Gastrocnemius medialis (tissue), 4 donors: ENCODE measurements around the gene ARFGAP1.

Source experiments
- CTCF ChIP-seq, 5 experiments: fragments of 450-650 bp in 3 of 5; fragments of 200-600 bp in 2 of 5; sonication (generic) in 2 of 5; IDR thresholded peaks in 4 of 5; conservative IDR thresholded peaks in 1 of 5; 1 replicate in 4 of 5; 2 replicates in 1 of 5; pipeline ENCODE4 v1.5.1; 2016 to 2019; ENCODE audit warnings: antibody characterized with exemption in 5 of 5, mild to moderate bottlenecking in 3 of 5, moderate library complexity in 3 of 5
- POLR2A ChIP-seq, 2 donors: fragments of 450-650 bp; IDR thresholded peaks; one replicate each; pipeline ENCODE4 v1.6.1; 2017; ENCODE audit warnings: antibody characterized with exemption in 2 of 2, mild to moderate bottlenecking in 2 of 2, moderate library complexity in 2 of 2

- no peak for TF ChIP-seq CTCF (IDR thresholded peaks at IDR 0.05 in 4 of 5, conservative IDR thresholded peaks at IDR 0.05 in 1 of 5)
- no peak for TF ChIP-seq POLR2A (IDR thresholded peaks at IDR 0.05)
Observed at GRCh38 chr20:63249891-63250290, 22.7 kb upstream of the ARFGAP1 start.
